ENCODE measurements around the gene GNAL. TPM values are rescaled to one million over a fixed set of nuclear protein-coding genes. Genes with fewer than 3 reads are reported as not detected.
"Not testable (repeated sequence)": the region's sequence is repeated elsewhere in the genome, so short reads cannot be mapped to it uniquely, and the experiment has no call there.

The GNAL gene
- total RNA-seq, 1 donor from 2014 or later, result 5.9 TPM

- Histone ChIP-seq H3K4me1 (peaks cover 4 to 20% of the 10 kb centered on the region in 2 donors), H3K9me3 (no peaks in the 10 kb centered on the region), H3K27me3 (no peaks in the 10 kb centered on the region), H3K27ac (peak overlapping the region; percentile 87 to 92), H3K4me3 (no peak overlapping the region), H3K36me3 (peaks cover 0 to 3% of the 10 kb centered on the region in 2 donors)
- no peak for DNase-seq (ENCODE audit: low spot score in 2 of 2)
- no peak for TF ChIP-seq CTCF (IDR thresholded peaks at IDR 0.05)
- intact Hi-C loops (cut with DNase I), result no loop called here
These were observed 160.2 kb downstream of the GNAL start for GRCh38 chr18:11849279-11849678.

GRCh38 chr18:11849841-11850634 is 161.0 kb downstream of the GNAL start:
- Histone ChIP-seq H3K27ac (peak overlapping the region; percentile 87 to 92), H3K9me3 (no peaks in the 10 kb centered on the region), H3K36me3 (peaks cover 0 to 3% of the 10 kb centered on the region in 2 donors), H3K4me3 (peak overlapping the region; percentile 75 to 86), H3K27me3 (no peaks in the 10 kb centered on the region), H3K4me1 (peaks cover 4 to 20% of the 10 kb centered on the region in 2 donors)
- no peak for TF ChIP-seq CTCF (IDR thresholded peaks at IDR 0.05)
- intact Hi-C loops (cut with DNase I), result loop anchor here (2.0 to 10.0 kb wide), 5 partner anchors 131 to 1825 kb away; partner anchors contain the start of genes AFG3L2, GNAL, IMPA2 and TUBB6
- peak; percentile 40 to 91 for DNase-seq (ENCODE audit: low spot score in 2 of 2)

GRCh38 chr18:11850821-11851145 is 161.7 kb downstream of the GNAL start:
- H3K27me3 ChIP-seq, result no peaks in the 10 kb centered on the region
- DNase-seq (ENCODE audit: low spot score in 2 of 2), result no peak
- intact Hi-C loops (cut with DNase I), result loop anchor here (1.0 to 10.0 kb wide), 6 partner anchors 58 to 1826 kb away; partner anchors contain the start of genes AFG3L2, GNAL, IMPA2 and MPPE1

GRCh38 chr18:11851146-11851805 is 162.2 kb downstream of the GNAL start, which contains the start of gene CHMP1B:
TSS of gene CHMP1B (plus strand) at chr18:11851413. CDS start at chr18:11851512, 99 bp downstream.
- peak; percentile 94 to 99 for DNase-seq (ENCODE audit: low spot score in 2 of 2)
- intact Hi-C loops (cut with DNase I), result loop anchor here (1.0 to 10.0 kb wide), 6 partner anchors 57 to 1826 kb away; partner anchors contain the start of genes AFG3L2, GNAL, IMPA2 and MPPE1
- Histone ChIP-seq H3K27ac (peak within 1 kb of the TSS; percentile 87 to 92), H3K4me1 (peaks cover 4 to 20% of the 10 kb centered on the region in 2 donors), H3K4me3 (peak within 1 kb of the TSS; percentile 75 to 86), H3K9me3 (no peaks in the 10 kb centered on the region), H3K27me3 (no peaks in the 10 kb centered on the region), H3K36me3 (peaks cover 0 to 3% of the 10 kb centered on the region in 2 donors)
- TF ChIP-seq CTCF (IDR thresholded peaks at IDR 0.05), result no peak

More at GRCh38 chr18:11850821-11851145, 161.7 kb downstream of the GNAL start:
- peak overlapping the region; percentile 87 to 92 for H3K27ac ChIP-seq
- TF ChIP-seq CTCF (IDR thresholded peaks at IDR 0.05), result no peak
- H3K4me3 ChIP-seq, result peak overlapping the region; percentile 75 to 86
- no peaks in the 10 kb centered on the region for H3K9me3 ChIP-seq
- H3K36me3 ChIP-seq, result peaks cover 0 to 3% of the 10 kb centered on the region in 2 donors
- H3K4me1 ChIP-seq, result peaks cover 4 to 20% of the 10 kb centered on the region in 2 donors

GRCh38 chr18:11851806-11852337 is 162.8 kb downstream of the GNAL start:
- Histone ChIP-seq H3K27ac (peak overlapping the region; percentile 87 to 92), H3K4me3 (peak overlapping the region; percentile 75 to 86), H3K36me3 (peaks cover 0 to 3% of the 10 kb centered on the region in 2 donors), H3K4me1 (peaks cover 4 to 23% of the 10 kb centered on the region in 2 donors), H3K9me3 (no peaks in the 10 kb centered on the region), H3K27me3 (no peaks in the 10 kb centered on the region)
- DNase-seq (ENCODE audit: low spot score in 2 of 2), result peak in 1 of 2 donors; percentile 68
- TF ChIP-seq CTCF (IDR thresholded peaks at IDR 0.05), result no peak
- intact Hi-C loops (cut with DNase I), result loop anchor here (1.0 to 10.0 kb wide), 6 partner anchors 56 to 1827 kb away; partner anchors contain the start of genes AFG3L2, GNAL, IMPA2 and MPPE1

- intact Hi-C loops (cut with DNase I), result loop anchor here (10.0 kb wide), 2 partner anchors 450 to 1830 kb away; partner anchors contain the start of gene TUBB6
- H3K4me3 ChIP-seq; H3K36me3 ChIP-seq; H3K27me3 ChIP-seq; H3K9me3 ChIP-seq; H3K27ac ChIP-seq; DNase-seq (ENCODE audit: low spot score in 2 of 2): not testable (repeated sequence)
- peaks cover 4 to 23% of the 10 kb centered on the region in 2 donors for H3K4me1 ChIP-seq
These were observed 165.5 kb downstream of the GNAL start for GRCh38 chr18:11854554-11854953.

All from ascending aorta (tissue), 2 donors.